Effector CD4-positive, alpha-beta T cell (primary cell): ENCODE measurements around the gene MBTD1.
A peak's percentile ranks its signal among the peaks of the same experiment; 100 is the strongest.
"Not testable (repeated sequence)": the region's sequence is repeated elsewhere in the genome, so short reads cannot be mapped to it uniquely, and the experiment has no call there.

Experiments used
- DNase-seq: peaks from one replicate; pipeline ENCODE4 v3.0.0-alpha.2; 2020

Gene MBTD1

GRCh38 chr17:51185763-51186332, 74.0 kb downstream of the MBTD1 start:
- DNase-seq, result no peak

- DNase-seq, result no peak
These were observed 75.7 kb downstream of the MBTD1 start for GRCh38 chr17:51184124-51184523.

GRCh38 chr17:51180486-51180885, 79.4 kb downstream of the MBTD1 start:
- DNase-seq, result no peak

GRCh38 chr17:51172030-51172429, 87.8 kb downstream of the MBTD1 start:
- not testable (repeated sequence) for DNase-seq

GRCh38 chr17:51170736-51171135, 89.1 kb downstream of the MBTD1 start:
- DNase-seq, result no peak

GRCh38 chr17:51169340-51169739, 90.5 kb downstream of the MBTD1 start:
- no peak for DNase-seq

- peak; percentile 51 for DNase-seq
These were observed 92.6 kb downstream of the MBTD1 start for GRCh38 chr17:51166987-51167931.

- peak; percentile 41 for DNase-seq
These were observed 93.5 kb downstream of the MBTD1 start, which contains the start of gene NME2 for GRCh38 chr17:51166198-51166986. NME2 (plus strand) TSS chr17:51166411; CDS start chr17:51166831, 420 bp downstream.

GRCh38 chr17:51165680-51166197, 94.1 kb downstream of the MBTD1 start:
- DNase-seq, result no peak

- DNase-seq, result no peak
These were observed 94.8 kb downstream of the MBTD1 start for GRCh38 chr17:51164911-51165679.

- no peak for DNase-seq
These were observed 98.3 kb downstream of the MBTD1 start for GRCh38 chr17:51161541-51161940.

- DNase-seq, result no peak
These were observed 100.2 kb downstream of the MBTD1 start for GRCh38 chr17:51159604-51160003.

GRCh38 chr17:51155416-51155815, 104.4 kb downstream of the MBTD1 start:
- DNase-seq, result no peak

GRCh38 chr17:51154176-51154575, 105.7 kb downstream of the MBTD1 start:
- no peak for DNase-seq

- peak; percentile 91 for DNase-seq
These were observed 106.4 kb downstream of the MBTD1 start, which contains the start of gene NME1 for GRCh38 chr17:51153210-51154072. NME1 (plus strand) TSS chr17:51153559; CDS start chr17:51155655, 2,096 bp downstream.

GRCh38 chr17:51152766-51153209, 107.1 kb downstream of the MBTD1 start:
- DNase-seq, result no peak

GRCh38 chr17:51150932-51151331, 108.9 kb downstream of the MBTD1 start:
- DNase-seq, result no peak

- DNase-seq, result no peak
These were observed 110.7 kb downstream of the MBTD1 start for GRCh38 chr17:51149163-51149562.

- no peak for DNase-seq
These were observed 112.2 kb downstream of the MBTD1 start for GRCh38 chr17:51147650-51148049.

GRCh38 chr17:51144266-51145022, 115.4 kb downstream of the MBTD1 start:
- no peak for DNase-seq
